Neuronal stem cell (in vitro differentiated cells): Measurements from ENCODE around the gene SIAH3.

Source experiments
- DNase-seq: peaks from one replicate; pipeline ENCODE4 v3.0.0-alpha.2; 2013; ENCODE audit warnings: low spot score
- H2AFZ ChIP-seq: one replicate; pipeline ENCODE4 v1.6.1; 2013; ENCODE audit warnings: mild to moderate bottlenecking, low read length, inconsistent platforms
- H2AK5ac ChIP-seq: 2 replicates; pipeline ENCODE4 v1.6.1; 2013; ENCODE audit warnings: low read depth, mild to moderate bottlenecking, inconsistent platforms, low read length, moderate library complexity, mixed read lengths
- H2BK120ac ChIP-seq: 2 replicates; pipeline ENCODE4 v1.6.1; 2013; ENCODE audit warnings: low read depth, mild to moderate bottlenecking, inconsistent platforms, low read length, moderate library complexity, mixed read lengths
- H2BK12ac ChIP-seq: one replicate; pipeline ENCODE4 v1.6.1; 2013; ENCODE audit warnings: low read length, inconsistent platforms
- H2BK15ac ChIP-seq: 2 replicates; pipeline ENCODE4 v1.6.1; 2013; ENCODE audit warnings: mild to moderate bottlenecking, low read length, inconsistent platforms, mixed read lengths
- H2BK5ac ChIP-seq: one replicate; pipeline ENCODE4 v1.6.1; 2013; ENCODE audit warnings: inconsistent platforms, mild to moderate bottlenecking, low read length, moderate library complexity
- H3K14ac ChIP-seq: one replicate; pipeline ENCODE4 v1.6.1; 2013; ENCODE audit warnings: low read length, inconsistent platforms
- H3K18ac ChIP-seq: 2 replicates; pipeline ENCODE4 v1.6.1; 2013; ENCODE audit warnings: low read length, inconsistent platforms
- H3K23ac ChIP-seq: 2 replicates; pipeline ENCODE4 v1.6.1; 2013; ENCODE audit warnings: low read depth, mild to moderate bottlenecking, mixed read lengths, low read length, inconsistent platforms; ENCODE audit not compliant: poor library complexity
- H3K27ac ChIP-seq: replicated peaks from 3 replicates; pipeline ENCODE4 v1.5.1; 2013; ENCODE audit warnings: low read length, inconsistent platforms
- H3K27me3 ChIP-seq, 3 experiments: 2 replicates each; pipeline ENCODE4 v1.6.1; 2013; ENCODE audit warnings: low read length in 3 of 3, mild to moderate bottlenecking in 2 of 3, inconsistent platforms in 1 of 3, low read depth in 1 of 3, mixed read lengths in 1 of 3, moderate library complexity in 1 of 3; ENCODE audit not compliant: control insufficient read depth in 3 of 3, insufficient read depth in 3 of 3
- H3K36me3 ChIP-seq, 2 donors: replicated peaks in 1 of 2; 2 replicates each; pipeline ENCODE4 v1.6.1; 2013; ENCODE audit warnings: low read length in 2 of 2; ENCODE audit not compliant: control insufficient read depth in 2 of 2, insufficient read depth in 2 of 2
- H3K4ac ChIP-seq: 2 replicates; pipeline ENCODE4 v1.6.1; 2013; ENCODE audit warnings: inconsistent platforms, mild to moderate bottlenecking, low read length, moderate library complexity
- H3K4me1 ChIP-seq, 2 donors: 1 replicate in 1 of 2; 2 replicates in 1 of 2; pipeline ENCODE4 v1.6.1; 2013; ENCODE audit warnings: low read length in 2 of 2, low read depth in 1 of 2; ENCODE audit not compliant: control insufficient read depth in 2 of 2, insufficient read depth in 1 of 2
- H3K4me2 ChIP-seq: one replicate; pipeline ENCODE4 v1.6.1; 2013; ENCODE audit warnings: mild to moderate bottlenecking, low read length, inconsistent platforms; ENCODE audit not compliant: insufficient read depth, poor library complexity, severe bottlenecking
- H3K4me3 ChIP-seq, 2 donors: 2 replicates each; pipeline ENCODE4 v1.5.1; 2013; ENCODE audit warnings: low read length in 2 of 2, mild to moderate bottlenecking in 2 of 2, inconsistent platforms in 1 of 2, moderate library complexity in 1 of 2
- H3K79me1 ChIP-seq: one replicate; pipeline ENCODE4 v1.6.1; 2013; ENCODE audit warnings: low read depth, mild to moderate bottlenecking, inconsistent platforms, low read length, moderate library complexity
- H3K9ac ChIP-seq: one replicate; pipeline ENCODE4 v1.6.1; 2013; ENCODE audit warnings: mild to moderate bottlenecking, low read depth, low read length, inconsistent platforms; ENCODE audit not compliant: poor library complexity
- H3K9me3 ChIP-seq, 2 donors: replicated peaks in 1 of 2; 2 replicates each; pipeline versions ENCODE3 to v1.6.1; 2013; ENCODE audit warnings: low read length in 2 of 2, mild to moderate bottlenecking in 2 of 2, inconsistent platforms in 1 of 2, low read depth in 1 of 2, mixed read lengths in 1 of 2, moderate library complexity in 1 of 2; ENCODE audit not compliant: control insufficient read depth in 2 of 2, insufficient read depth in 1 of 2
- H4K8ac ChIP-seq: one replicate; pipeline ENCODE4 v1.6.1; 2013; ENCODE audit warnings: low read depth, mild to moderate bottlenecking, inconsistent platforms, low read length, moderate library complexity
- H4K91ac ChIP-seq: one replicate; pipeline ENCODE4 v1.6.1; 2013; ENCODE audit warnings: low read length, low read depth, mild to moderate bottlenecking, inconsistent platforms; ENCODE audit not compliant: poor library complexity
- WGBS, 2 donors: extraction: QIAGEN DNeasy Blood & Tissue Kit; methylation state at CpG; one replicate each; pipeline ENCODE4 v1.1.7; 2013; ENCODE audit warnings: missing lambda C conversion rate in 2 of 2, mixed read lengths in 1 of 2; ENCODE audit not compliant: insufficient read length in 2 of 2, insufficient replicate concordance in 1 of 2; ENCODE audit errors: extremely low coverage in 2 of 2; 5-methylcytosine and 5-hydroxymethylcytosine counted together

Gene SIAH3

GRCh38 chr13:45837111-45837510 lies 14.4 kb downstream of the SIAH3 start:
- Histone ChIP-seq H3K4me2 (no peak overlapping the region), H2BK5ac (no peak overlapping the region), H4K8ac (no peak overlapping the region), H2AK5ac (no peak overlapping the region), H2BK120ac (no peak overlapping the region), H3K27ac (no peak overlapping the region), H3K18ac (no peak overlapping the region), H3K23ac (no peak overlapping the region), H3K4me3 (no peak overlapping the region), H3K14ac (no peak overlapping the region), H3K79me1 (no peaks in the 10 kb centered on the region), H3K9me3 (no peaks in the 10 kb centered on the region), H2BK15ac (no peak overlapping the region), H2AFZ (no peak overlapping the region), H3K4ac (no peak overlapping the region), H4K91ac (no peak overlapping the region), H3K27me3 (peaks cover 0 to 57% (median 0%) of the 10 kb centered on the region in 3 experiments), H2BK12ac (no peak overlapping the region), H3K4me1 (peaks cover 2 to 13% of the 10 kb centered on the region in 2 donors), H3K9ac (no peak overlapping the region), H3K36me3 (no peaks in the 10 kb centered on the region)
- no CpG with 5 or more reads among the region's 1 CpG for WGBS, 2 donors
- DNase-seq = no peak

GRCh38 chr13:45834411-45834994 lies 17.1 kb downstream of the SIAH3 start:
- no peaks in the 10 kb centered on the region for H3K9me3 ChIP-seq
- H3K4ac ChIP-seq = no peak overlapping the region
- no peak overlapping the region for H3K9ac ChIP-seq
- H2BK5ac ChIP-seq = no peak overlapping the region
- H3K27ac ChIP-seq = peak overlapping the region; percentile 47
- H3K79me1 ChIP-seq = no peaks in the 10 kb centered on the region
- no peak overlapping the region for H2AK5ac ChIP-seq
- DNase-seq = no peak
- H2BK15ac ChIP-seq = peak overlapping the region; percentile 6
- H3K23ac ChIP-seq = no peak overlapping the region
- H4K8ac ChIP-seq = peak overlapping the region; percentile 75
- H3K14ac ChIP-seq = no peak overlapping the region
- no peak overlapping the region for H2BK12ac ChIP-seq
- H3K4me2 ChIP-seq = no peak overlapping the region
- H3K4me1 ChIP-seq = peaks cover 2 to 13% of the 10 kb centered on the region in 2 donors
- no peak overlapping the region for H2BK120ac ChIP-seq
- H4K91ac ChIP-seq = peak overlapping the region; percentile 28
- no peak overlapping the region for H2AFZ ChIP-seq
- no peaks in the 10 kb centered on the region for H3K36me3 ChIP-seq
- no peak overlapping the region for H3K4me3 ChIP-seq
- H3K18ac ChIP-seq = peak overlapping the region; percentile 78
- peaks cover 0 to 39% (median 0%) of the 10 kb centered on the region in 3 experiments for H3K27me3 ChIP-seq
- no CpG with 5 or more reads among the region's 7 CpGs for WGBS, 2 donors

GRCh38 chr13:45833663-45834375 lies 17.7 kb downstream of the SIAH3 start:
- no peak for DNase-seq

GRCh38 chr13:45833242-45833641 lies 18.3 kb downstream of the SIAH3 start:
- Histone ChIP-seq H3K4me2 (no peak overlapping the region), H3K4ac (no peak overlapping the region), H2BK12ac (no peak overlapping the region), H3K4me1 (peaks cover 11 to 13% of the 10 kb centered on the region in 2 donors), H3K23ac (no peak overlapping the region), H2AFZ (no peak overlapping the region), H3K4me3 (no peak overlapping the region), H3K27ac (peak overlapping the region; percentile 47), H2AK5ac (no peak overlapping the region), H4K8ac (no peak overlapping the region), H2BK120ac (no peak overlapping the region), H3K18ac (peak overlapping the region; percentile 21), H3K36me3 (no peaks in the 10 kb centered on the region), H3K27me3 (peaks cover 0 to 32% (median 0%) of the 10 kb centered on the region in 3 experiments), H3K9ac (no peak overlapping the region), H3K14ac (no peak overlapping the region), H3K9me3 (no peaks in the 10 kb centered on the region), H2BK15ac (no peak overlapping the region), H3K79me1 (no peaks in the 10 kb centered on the region), H4K91ac (no peak overlapping the region), H2BK5ac (no peak overlapping the region)
- WGBS, 2 donors = no CpG with 5 or more reads among the region's 4 CpGs
- DNase-seq = no peak

More at GRCh38 chr13:45833663-45834375, 17.7 kb downstream of the SIAH3 start:
- no peaks in the 10 kb centered on the region for H3K36me3 ChIP-seq
- H3K9ac ChIP-seq = no peak overlapping the region
- H2BK120ac ChIP-seq = no peak overlapping the region
- no peak overlapping the region for H3K4me2 ChIP-seq
- peaks cover 0 to 33% (median 0%) of the 10 kb centered on the region in 3 experiments for H3K27me3 ChIP-seq
- H3K9me3 ChIP-seq = no peaks in the 10 kb centered on the region
- H4K91ac ChIP-seq = no peak overlapping the region
- H3K4me1 ChIP-seq = peaks cover 5 to 13% of the 10 kb centered on the region in 2 donors
- H3K4me3 ChIP-seq = no peak overlapping the region
- H3K27ac ChIP-seq = peak overlapping the region; percentile 47
- H3K14ac ChIP-seq = no peak overlapping the region
- H3K4ac ChIP-seq = no peak overlapping the region
- no peak overlapping the region for H2AFZ ChIP-seq
- WGBS, 2 donors = no CpG with 5 or more reads among the region's 5 CpGs
- no peak overlapping the region for H4K8ac ChIP-seq
- no peak overlapping the region for H2AK5ac ChIP-seq
- H3K79me1 ChIP-seq = no peaks in the 10 kb centered on the region
- no peak overlapping the region for H2BK12ac ChIP-seq
- peak overlapping the region; percentile 3 for H3K18ac ChIP-seq
- no peak overlapping the region for H2BK15ac ChIP-seq
- H2BK5ac ChIP-seq = no peak overlapping the region
- no peak overlapping the region for H3K23ac ChIP-seq
